HepG2 (cell line): Measurements from ENCODE around the gene LBR. TPM values are rescaled to one million over a fixed set of nuclear protein-coding genes. Genes with fewer than 3 reads are reported as not detected.

ENCODE experiments used
- MED1 ChIP-seq: sonication (generic); formaldehyde crosslinking; IDR thresholded peaks from 2 replicates; pipeline ENCODE4 v1.4.0; 2020; ENCODE audit warnings: missing genetic modification reagents
- NFATC3 ChIP-seq: sonication (generic); formaldehyde crosslinking; IDR thresholded peaks from 2 replicates; pipeline ENCODE4 v1.5.1; 2020; ENCODE audit warnings: mild to moderate bottlenecking, missing genetic modification reagents
- ONECUT2 ChIP-seq: sonication (generic); formaldehyde crosslinking; IDR thresholded peaks from 2 replicates; pipeline ENCODE4 v1.4.0; 2020; ENCODE audit warnings: missing genetic modification reagents
- RARG ChIP-seq: sonication (generic); formaldehyde crosslinking; IDR thresholded peaks from 2 replicates; pipeline ENCODE4 v1.4.0; 2020; ENCODE audit warnings: low read depth, mild to moderate bottlenecking, missing genetic modification reagents
- RFXANK ChIP-seq: IDR thresholded peaks from 2 replicates; pipeline ENCODE4 v1.6.1; 2016
- RXRB ChIP-seq: IDR thresholded peaks from 2 replicates; pipeline ENCODE4 v1.6.1; 2016; ENCODE audit warnings: borderline replicate concordance, missing genetic modification reagents, missing compliant biosample characterization
- SRSF4 ChIP-seq: fragments of 200-400 bp; formaldehyde crosslinking; IDR thresholded peaks from one replicate; pipeline ENCODE4 v1.6.1; 2018; ENCODE audit warnings: mild to moderate bottlenecking, low read depth, low read length, moderate library complexity; ENCODE audit not compliant: poor library complexity, severe bottlenecking
- TMF1 ChIP-seq: sonication (generic); formaldehyde crosslinking; IDR thresholded peaks from 2 replicates; pipeline ENCODE4 v1.8.1; 2022; ENCODE audit warnings: low read depth, missing genetic modification reagents
- YEATS4 ChIP-seq: sonication (generic); formaldehyde crosslinking; IDR thresholded peaks from 2 replicates; pipeline ENCODE4 v1.4.0; 2020; ENCODE audit warnings: missing genetic modification reagents, borderline replicate concordance
- ZBTB39 ChIP-seq: sonication (generic); formaldehyde crosslinking; IDR thresholded peaks from 2 replicates; pipeline ENCODE4 v1.5.0; 2020; ENCODE audit warnings: missing genetic modification reagents
- ZC3H13 ChIP-seq: sonication (generic); formaldehyde crosslinking; IDR thresholded peaks from 2 replicates; pipeline ENCODE4 v1.8.1; 2023; ENCODE audit warnings: mild to moderate bottlenecking, missing genetic modification reagents, moderate library complexity
- ZNF143 ChIP-seq: sonication (generic); formaldehyde crosslinking; IDR thresholded peaks from 2 replicates; pipeline ENCODE4 v1.4.0; 2020; ENCODE audit warnings: missing genetic modification reagents
- ZNF276 ChIP-seq: sonication (generic); formaldehyde crosslinking; IDR thresholded peaks from 2 replicates; pipeline ENCODE4 v1.4.0; 2020; ENCODE audit warnings: mild to moderate bottlenecking, low read depth, missing genetic modification reagents
- ZNF414 ChIP-seq: sonication (generic); formaldehyde crosslinking; IDR thresholded peaks from 2 replicates; pipeline ENCODE4 v1.5.0; 2020; ENCODE audit warnings: missing genetic modification reagents
- ZNF432 ChIP-seq: sonication (generic); formaldehyde crosslinking; IDR thresholded peaks from 2 replicates; pipeline ENCODE4 v1.5.0; 2020; ENCODE audit warnings: missing genetic modification reagents, mild to moderate bottlenecking, borderline replicate concordance
- ZNF83 ChIP-seq: sonication (generic); formaldehyde crosslinking; IDR thresholded peaks from 2 replicates; pipeline ENCODE4 v1.4.0; 2020; ENCODE audit warnings: missing genetic modification reagents, mild to moderate bottlenecking, borderline replicate concordance
- polyA plus RNA-seq, 8 experiments: library from polyadenylated mRNA; depleted of rRNA in 3 of 8; stranded (reverse) in 7 of 8; unstranded in 1 of 8; fragments of >200 nt; fragmentation: Illumina TruSeq in 4 of 8; extraction: Trizol in 4 of 8; gene quantifications; 2 replicates each; pipeline versions ENCODE4 v1.2.1 to v1.2.3, GENCODE V29; 2011 to 2016; ENCODE audit warnings: low read depth in 4 of 8, missing spikeins in 1 of 8, mixed read lengths in 1 of 8; ENCODE audit not compliant: insufficient read depth in 1 of 8
- total RNA-seq, 5 experiments: library from RNA; depleted of rRNA; stranded (reverse); fragments of >200 nt; fragmentation: Illumina TruSeq; extraction: Trizol; gene quantifications; 2 replicates each; pipeline ENCODE4 v1.2.3, GENCODE V29; 2016; ENCODE audit warnings: low read depth in 1 of 5
- TF ChIP-seq, protein P1 (sequence below): sonication (generic); formaldehyde crosslinking; IDR thresholded peaks from 2 replicates; pipeline ENCODE4 v1.5.1; 2020; ENCODE audit warnings: mild to moderate bottlenecking, missing genetic modification reagents, borderline replicate concordance

The LBR gene
- total and polyA plus RNA-seq, 2 of the 13 experiments (the other 11 are each of a cell fraction or from before 2014, with no cell fraction given) = 38.9 to 76.7 TPM

- TF ChIP-seq ZNF276 (CRISPR knock-in tag) = no peak
- peak; percentile 18; the same call in 1 of the 2 replicates for TF ChIP-seq RXRB (CRISPR knock-in tag)
- TF ChIP-seq ZBTB39 (CRISPR knock-in tag) = 0 out of 2 replicates have a peak, but pooled peaks have one; percentile 29
- no peak for TF ChIP-seq ZNF414
- TF ChIP-seq SRSF4 = no peak
- no peak for TF ChIP-seq ZNF83
- TF ChIP-seq MED1 (CRISPR knock-in tag) = peak; percentile 60
- no peak for TF ChIP-seq NFATC3 (CRISPR knock-in tag)
- TF ChIP-seq, protein P1, sequence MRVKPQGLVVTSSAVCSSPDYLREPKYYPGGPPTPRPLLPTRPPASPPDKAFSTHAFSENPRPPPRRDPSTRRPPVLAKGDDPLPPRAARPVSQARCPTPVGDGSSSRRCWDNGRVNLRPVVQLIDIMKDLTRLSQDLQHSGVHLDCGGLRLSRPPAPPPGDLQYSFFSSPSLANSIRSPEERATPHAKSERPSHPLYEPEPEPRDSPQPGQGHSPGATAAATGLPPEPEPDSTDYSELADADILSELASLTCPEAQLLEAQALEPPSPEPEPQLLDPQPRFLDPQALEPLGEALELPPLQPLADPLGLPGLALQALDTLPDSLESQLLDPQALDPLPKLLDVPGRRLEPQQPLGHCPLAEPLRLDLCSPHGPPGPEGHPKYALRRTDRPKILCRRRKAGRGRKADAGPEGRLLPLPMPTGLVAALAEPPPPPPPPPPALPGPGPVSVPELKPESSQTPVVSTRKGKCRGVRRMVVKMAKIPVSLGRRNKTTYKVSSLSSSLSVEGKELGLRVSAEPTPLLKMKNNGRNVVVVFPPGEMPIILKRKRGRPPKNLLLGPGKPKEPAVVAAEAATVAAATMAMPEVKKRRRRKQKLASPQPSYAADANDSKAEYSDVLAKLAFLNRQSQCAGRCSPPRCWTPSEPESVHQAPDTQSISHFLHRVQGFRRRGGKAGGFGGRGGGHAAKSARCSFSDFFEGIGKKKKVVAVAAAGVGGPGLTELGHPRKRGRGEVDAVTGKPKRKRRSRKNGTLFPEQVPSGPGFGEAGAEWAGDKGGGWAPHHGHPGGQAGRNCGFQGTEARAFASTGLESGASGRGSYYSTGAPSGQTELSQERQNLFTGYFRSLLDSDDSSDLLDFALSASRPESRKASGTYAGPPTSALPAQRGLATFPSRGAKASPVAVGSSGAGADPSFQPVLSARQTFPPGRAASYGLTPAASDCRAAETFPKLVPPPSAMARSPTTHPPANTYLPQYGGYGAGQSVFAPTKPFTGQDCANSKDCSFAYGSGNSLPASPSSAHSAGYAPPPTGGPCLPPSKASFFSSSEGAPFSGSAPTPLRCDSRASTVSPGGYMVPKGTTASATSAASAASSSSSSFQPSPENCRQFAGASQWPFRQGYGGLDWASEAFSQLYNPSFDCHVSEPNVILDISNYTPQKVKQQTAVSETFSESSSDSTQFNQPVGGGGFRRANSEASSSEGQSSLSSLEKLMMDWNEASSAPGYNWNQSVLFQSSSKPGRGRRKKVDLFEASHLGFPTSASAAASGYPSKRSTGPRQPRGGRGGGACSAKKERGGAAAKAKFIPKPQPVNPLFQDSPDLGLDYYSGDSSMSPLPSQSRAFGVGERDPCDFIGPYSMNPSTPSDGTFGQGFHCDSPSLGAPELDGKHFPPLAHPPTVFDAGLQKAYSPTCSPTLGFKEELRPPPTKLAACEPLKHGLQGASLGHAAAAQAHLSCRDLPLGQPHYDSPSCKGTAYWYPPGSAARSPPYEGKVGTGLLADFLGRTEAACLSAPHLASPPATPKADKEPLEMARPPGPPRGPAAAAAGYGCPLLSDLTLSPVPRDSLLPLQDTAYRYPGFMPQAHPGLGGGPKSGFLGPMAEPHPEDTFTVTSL (CRISPR knock-in tag) = no peak
- TF ChIP-seq RARG = no peak
- no peak for TF ChIP-seq ONECUT2 (CRISPR knock-in tag)
- TF ChIP-seq TMF1 (CRISPR knock-in tag) = peak; percentile 16; the same call in 1 of the 2 replicates
- no peak for TF ChIP-seq ZC3H13
- TF ChIP-seq ZNF432 (CRISPR knock-in tag) = no peak
- no peak for TF ChIP-seq RFXANK (CRISPR knock-in tag)
- no peak for TF ChIP-seq ZNF143 (CRISPR knock-in tag)
- TF ChIP-seq YEATS4 (CRISPR knock-in tag) = peak; percentile 46; the same call in 1 of the 2 replicates
These were observed 436 bp upstream of the LBR start (continued) for GRCh38 chr1:225428068-225428880.
